Left lung (tissue), 10 donors: Measurements from ENCODE around the gene CMC1. TPM values are rescaled to one million over a fixed set of nuclear protein-coding genes. Genes with fewer than 3 reads are reported as not detected.

Source experiments
- ATAC-seq: fragments of 200-7000 bp; cut with Tn5 transposase; one replicate; pipeline ENCODE4 v1.9.1; 2020; ENCODE audit warnings: moderate library complexity
- DNase-seq, 4 donors: peaks; one replicate each; pipeline ENCODE4 v3.0.0-alpha.2; 2013 to 2020
- H3K27ac ChIP-seq, 2 donors: fragments of 200-600 bp; sonication (generic) in 1 of 2; one replicate each; pipeline versions ENCODE4 v1.5.0 to v1.8.0; 2020 to 2021
- H3K27me3 ChIP-seq, 2 donors: fragments of 200-600 bp; sonication (generic) in 1 of 2; one replicate each; pipeline versions ENCODE4 v1.5.0 to v1.8.0; 2020 to 2021
- H3K36me3 ChIP-seq, 2 donors: fragments of 200-600 bp; sonication (generic) in 1 of 2; one replicate each; pipeline versions ENCODE4 v1.5.0 to v1.8.0; 2020 to 2021
- H3K4me1 ChIP-seq, 2 donors: fragments of 200-600 bp; one replicate each; pipeline ENCODE4 v1.8.0; 2021
- H3K4me3 ChIP-seq, 2 donors: fragments of 200-600 bp; sonication (generic) in 1 of 2; one replicate each; pipeline versions ENCODE4 v1.5.0 to v1.8.0; 2020 to 2021; ENCODE audit warnings: mild to moderate bottlenecking in 1 of 2
- H3K9me3 ChIP-seq, 2 donors: fragments of 200-600 bp; sonication (generic) in 1 of 2; one replicate each; pipeline versions ENCODE4 v1.5.0 to v1.8.0; 2020 to 2021
- CTCF ChIP-seq, 2 donors: fragments of 200-600 bp; sonication (generic) in 1 of 2; IDR thresholded peaks; one replicate each; pipeline versions ENCODE4 v1.5.0 to v1.8.0; 2021; ENCODE audit warnings: antibody characterized with exemption in 2 of 2
- intact Hi-C, 2 donors: fragments of 100-400 bp; cut with DNase I; formaldehyde crosslinking; loops; one replicate each; pipeline versions ENCODE4 v1.11.2 to v1.14.2; 2022
- polyA plus RNA-seq, 6 donors: library from polyadenylated mRNA; unstranded; fragments of 120-200 nt; gene quantifications; one replicate each; pipeline ENCODE4 v1.2.1, GENCODE V29; 2013; ENCODE audit not compliant: insufficient read length in 6 of 6
- total RNA-seq, 2 donors: library from RNA; stranded (reverse); fragmentation: NEBNext Ultra II Directional; extraction: Animal tissue kit (Norgen Biotek cat#: 25700); gene quantifications; one replicate each; pipeline ENCODE4 v1.2.1, GENCODE V29; 2021
- donor health status: DM: no; HTN: yes; CAD: no.
- donor health status: DM: no; HTN: no; CAD: no.

CMC1 gene
- total and polyA plus RNA-seq, 8 donors, result 18.6 to 34.5 (median 26.9) TPM

GRCh38 chr3:28286595-28286994 lies 45.2 kb downstream of the CMC1 start:
- Histone ChIP-seq H3K4me3 (no peak overlapping the region), H3K27ac (no peak overlapping the region), H3K36me3 (no peaks in the 10 kb centered on the region), H3K27me3 (no peaks in the 10 kb centered on the region), H3K4me1 (peaks cover 0 to 5% of the 10 kb centered on the region in 2 donors), H3K9me3 (no peaks in the 10 kb centered on the region)
- DNase-seq (peak in 1 of 4 donors; percentile 57), ATAC-seq (peak; percentile 96)
- peak in 1 of 2 donors; percentile 50 for TF ChIP-seq CTCF (IDR thresholded peaks at IDR 0.05)
- intact Hi-C loops, result no loop called here

DNA sequence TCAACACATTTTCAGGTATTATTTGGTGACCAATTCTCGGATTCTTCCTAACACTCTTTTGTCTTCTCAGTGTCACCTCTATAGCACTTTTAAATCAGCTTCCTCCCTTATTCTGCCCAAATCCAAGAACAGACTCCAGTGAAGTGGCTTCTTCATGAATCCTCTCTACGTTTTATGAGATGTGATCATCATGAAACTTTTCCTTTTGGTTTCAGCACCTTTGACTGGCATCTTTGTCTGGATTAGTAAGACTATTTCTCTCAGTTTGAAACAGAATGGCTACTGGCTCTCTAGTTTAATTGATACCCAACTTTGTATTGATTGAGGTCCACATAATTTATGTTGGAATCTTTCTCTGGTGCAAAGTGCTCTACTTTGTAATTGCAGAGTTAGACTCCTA lies 45.6 kb downstream of the CMC1 start:
- Histone ChIP-seq H3K36me3 (no peaks in the 10 kb centered on the region), H3K4me3 (no peak overlapping the region), H3K9me3 (no peaks in the 10 kb centered on the region), H3K4me1 (peaks cover 0 to 5% of the 10 kb centered on the region in 2 donors), H3K27ac (no peak overlapping the region), H3K27me3 (no peaks in the 10 kb centered on the region)
- intact Hi-C loops, result no loop called here
- no peak for TF ChIP-seq CTCF (IDR thresholded peaks at IDR 0.05)
- DNase-seq (no peak), ATAC-seq (no peak)

- intact Hi-C loops, result no loop called here
- Histone ChIP-seq H3K27me3 (no peaks in the 10 kb centered on the region), H3K4me1 (peaks cover 3 to 12% of the 10 kb centered on the region in 2 donors), H3K9me3 (no peaks in the 10 kb centered on the region), H3K36me3 (no peaks in the 10 kb centered on the region), H3K27ac (no peak overlapping the region), H3K4me3 (no peak overlapping the region)
- ATAC-seq (no peak), DNase-seq (no peak)
- no peak for TF ChIP-seq CTCF (IDR thresholded peaks at IDR 0.05)
Measured at GRCh38 chr3:28290863-28291300, 49.5 kb downstream of the CMC1 start.

DNA sequence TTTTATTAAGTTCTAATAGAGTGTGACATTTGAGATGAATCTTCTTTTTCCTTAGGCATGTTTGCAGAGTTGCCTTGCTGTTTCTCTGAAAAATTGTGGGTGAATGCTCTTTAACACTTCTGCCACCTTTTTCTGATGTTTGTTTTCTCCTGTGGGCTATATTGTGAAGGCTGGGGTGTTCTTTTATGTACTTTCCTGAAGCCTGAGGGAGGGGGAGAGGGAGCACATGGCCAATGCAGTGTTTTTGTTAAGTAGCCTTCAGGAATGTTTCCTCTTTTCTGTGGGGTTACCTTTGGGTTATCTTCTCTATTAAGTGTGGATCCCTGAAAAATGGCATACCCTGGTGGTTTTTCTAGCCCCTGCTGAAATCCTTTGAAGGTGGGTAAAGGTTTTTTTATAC lies 50.2 kb downstream of the CMC1 start:
- H3K4me3 ChIP-seq, result no peak overlapping the region
- intact Hi-C loops, result no loop called here
- no peaks in the 10 kb centered on the region for H3K36me3 ChIP-seq
- no peak overlapping the region for H3K27ac ChIP-seq
- H3K9me3 ChIP-seq, result no peaks in the 10 kb centered on the region
- DNase-seq (no peak), ATAC-seq (no peak)
- H3K4me1 ChIP-seq, result peaks cover 5 to 14% of the 10 kb centered on the region in 2 donors
- TF ChIP-seq CTCF (IDR thresholded peaks at IDR 0.05), result no peak
- H3K27me3 ChIP-seq, result no peaks in the 10 kb centered on the region

DNA sequence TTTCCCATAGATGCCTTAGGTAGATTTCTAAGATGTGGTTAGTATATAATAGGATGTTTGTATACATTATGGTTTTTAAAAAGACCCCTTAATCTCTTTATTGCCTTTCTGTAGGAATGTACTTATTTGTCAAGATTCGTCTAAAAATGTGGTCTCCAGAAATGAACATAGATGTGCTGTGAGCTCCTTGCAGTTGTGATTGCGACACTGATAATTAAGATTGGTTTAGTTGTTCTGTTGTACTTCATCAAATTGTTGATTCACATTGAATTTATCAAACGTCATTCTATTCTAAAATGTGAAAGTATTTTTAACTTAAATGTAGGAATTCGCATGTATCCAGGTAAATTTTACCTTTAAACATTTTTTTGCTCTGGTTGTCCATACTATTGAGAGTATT lies 51.2 kb downstream of the CMC1 start:
- intact Hi-C loops, result no loop called here
- no peaks in the 10 kb centered on the region for H3K27me3 ChIP-seq
- ATAC-seq, result no peak
- DNase-seq, result no peak
- H3K36me3 ChIP-seq, result no peaks in the 10 kb centered on the region
- no peak for TF ChIP-seq CTCF (IDR thresholded peaks at IDR 0.05)
- H3K9me3 ChIP-seq, result no peaks in the 10 kb centered on the region
- H3K4me3 ChIP-seq, result no peak overlapping the region
- peaks cover 5 to 12% of the 10 kb centered on the region in 2 donors for H3K4me1 ChIP-seq
- H3K27ac ChIP-seq, result no peak overlapping the region
